Nephron progenitor cell (in vitro differentiated cells): Measurements from ENCODE around the gene ASIP.

ENCODE experiments used
- DNase-seq: peaks from one replicate; pipeline ENCODE4 v3.0.0; 2021
- H3K27ac Mint-ChIP-seq: 2 replicates; pipeline ENCODE4 v1.8.0; 2021; ENCODE audit warnings: mild to moderate bottlenecking, moderate library complexity, mixed read lengths
- H3K27me3 Mint-ChIP-seq: 2 replicates; pipeline ENCODE4 v1.8.0; 2021; ENCODE audit warnings: mild to moderate bottlenecking, low read depth, mixed read lengths; ENCODE audit not compliant: poor library complexity
- H3K36me3 Mint-ChIP-seq: 2 replicates; pipeline ENCODE4 v1.8.0; 2021; ENCODE audit warnings: low read depth, mixed read lengths
- H3K4me1 Mint-ChIP-seq: 2 replicates; pipeline ENCODE4 v1.8.0; 2021; ENCODE audit warnings: mixed read lengths
- H3K4me3 Mint-ChIP-seq: 2 replicates; pipeline ENCODE4 v1.8.0; 2021; ENCODE audit warnings: mild to moderate bottlenecking, moderate library complexity, mixed read lengths
- H3K9me3 Mint-ChIP-seq: 2 replicates; pipeline ENCODE4 v1.8.0; 2021; ENCODE audit warnings: mild to moderate bottlenecking, moderate library complexity, mixed read lengths
- TF ChIP-seq, protein P1 (sequence below): fragments of 200-600 bp; sonication (generic); IDR thresholded peaks from 2 replicates; pipeline ENCODE4 v1.5.0; 2021; ENCODE audit warnings: antibody characterized with exemption

ASIP gene

DNA sequence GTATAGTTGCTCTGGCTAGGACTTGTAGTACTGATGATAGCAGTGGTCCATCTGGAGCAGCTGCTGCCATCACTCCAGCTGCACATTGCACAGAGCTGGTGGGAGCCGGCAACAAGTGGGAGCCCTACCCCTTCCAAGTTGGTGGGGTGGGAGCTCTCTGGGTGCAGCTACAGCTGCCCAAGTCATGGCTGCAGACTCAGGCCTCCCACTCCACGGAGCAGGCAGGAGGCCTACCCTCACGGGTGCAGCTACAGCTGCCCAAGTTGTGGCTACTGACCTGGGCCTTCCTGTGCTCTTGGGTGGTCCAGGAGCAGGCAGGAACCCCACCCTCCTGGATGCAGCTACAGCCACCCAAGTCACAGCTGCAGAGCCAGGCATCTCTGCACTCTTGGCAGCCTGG, 32.1 kb upstream of the ASIP start:
- TF ChIP-seq, protein P1, sequence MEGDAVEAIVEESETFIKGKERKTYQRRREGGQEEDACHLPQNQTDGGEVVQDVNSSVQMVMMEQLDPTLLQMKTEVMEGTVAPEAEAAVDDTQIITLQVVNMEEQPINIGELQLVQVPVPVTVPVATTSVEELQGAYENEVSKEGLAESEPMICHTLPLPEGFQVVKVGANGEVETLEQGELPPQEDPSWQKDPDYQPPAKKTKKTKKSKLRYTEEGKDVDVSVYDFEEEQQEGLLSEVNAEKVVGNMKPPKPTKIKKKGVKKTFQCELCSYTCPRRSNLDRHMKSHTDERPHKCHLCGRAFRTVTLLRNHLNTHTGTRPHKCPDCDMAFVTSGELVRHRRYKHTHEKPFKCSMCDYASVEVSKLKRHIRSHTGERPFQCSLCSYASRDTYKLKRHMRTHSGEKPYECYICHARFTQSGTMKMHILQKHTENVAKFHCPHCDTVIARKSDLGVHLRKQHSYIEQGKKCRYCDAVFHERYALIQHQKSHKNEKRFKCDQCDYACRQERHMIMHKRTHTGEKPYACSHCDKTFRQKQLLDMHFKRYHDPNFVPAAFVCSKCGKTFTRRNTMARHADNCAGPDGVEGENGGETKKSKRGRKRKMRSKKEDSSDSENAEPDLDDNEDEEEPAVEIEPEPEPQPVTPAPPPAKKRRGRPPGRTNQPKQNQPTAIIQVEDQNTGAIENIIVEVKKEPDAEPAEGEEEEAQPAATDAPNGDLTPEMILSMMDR: no peak
- Mint-ChIP-seq H3K27me3 (no peaks in the 10 kb centered on the region), H3K4me3 (no peak overlapping the region), H3K36me3 (peaks cover 10% of the 10 kb centered on the region), H3K27ac (no peak overlapping the region), H3K9me3 (peaks cover 54% of the 10 kb centered on the region), H3K4me1 (no peaks in the 10 kb centered on the region)
- DNase-seq: no peak

DNA sequence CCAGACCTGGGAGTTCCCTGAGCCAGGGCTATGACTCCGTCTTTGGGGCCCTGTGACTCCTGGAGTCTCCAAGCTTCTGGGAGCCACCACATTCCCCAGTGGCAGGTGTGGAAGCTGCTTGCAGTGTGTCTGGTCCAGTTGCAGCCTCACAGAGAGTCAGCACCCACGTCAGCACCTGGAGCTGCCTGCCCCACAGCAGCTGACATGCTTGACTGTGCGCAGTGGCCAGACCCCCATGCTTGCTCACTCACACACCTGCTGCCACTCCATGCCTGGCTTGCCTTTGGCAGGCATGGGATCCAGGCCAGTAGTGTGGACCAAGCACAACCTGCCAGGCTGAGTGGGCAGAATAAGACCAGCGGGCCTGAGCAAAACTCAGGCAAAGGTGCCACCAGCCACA, 31.0 kb upstream of the ASIP start:
- H3K36me3 Mint-ChIP-seq: peaks cover 10% of the 10 kb centered on the region
- no peak for DNase-seq
- H3K9me3 Mint-ChIP-seq: peaks cover 52% of the 10 kb centered on the region
- no peaks in the 10 kb centered on the region for H3K4me1 Mint-ChIP-seq
- no peaks in the 10 kb centered on the region for H3K27me3 Mint-ChIP-seq
- TF ChIP-seq, protein P1: no peak
- H3K27ac Mint-ChIP-seq: no peak overlapping the region
- no peak overlapping the region for H3K4me3 Mint-ChIP-seq

DNA sequence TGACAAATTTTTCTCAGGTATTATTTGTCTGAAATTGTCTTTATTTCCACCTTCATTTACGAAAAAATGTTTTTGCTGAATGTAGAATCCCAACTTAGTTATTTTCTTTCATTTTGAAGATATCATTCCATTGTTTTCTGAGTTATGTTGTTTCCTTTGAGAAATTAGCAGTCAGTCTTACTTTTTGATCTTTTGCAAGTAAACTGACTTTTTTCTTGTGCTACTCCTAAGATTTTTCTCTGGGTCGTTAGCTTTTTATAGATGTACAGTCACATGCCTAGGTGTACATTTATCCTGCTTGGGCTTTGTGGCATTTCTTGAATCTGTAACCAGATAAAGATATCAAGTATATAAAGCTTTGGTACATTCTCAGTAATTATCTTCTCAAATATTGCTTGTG, 29.6 kb upstream of the ASIP start:
- TF ChIP-seq, protein P1: no peak
- no peaks in the 10 kb centered on the region for H3K4me1 Mint-ChIP-seq

DNA sequence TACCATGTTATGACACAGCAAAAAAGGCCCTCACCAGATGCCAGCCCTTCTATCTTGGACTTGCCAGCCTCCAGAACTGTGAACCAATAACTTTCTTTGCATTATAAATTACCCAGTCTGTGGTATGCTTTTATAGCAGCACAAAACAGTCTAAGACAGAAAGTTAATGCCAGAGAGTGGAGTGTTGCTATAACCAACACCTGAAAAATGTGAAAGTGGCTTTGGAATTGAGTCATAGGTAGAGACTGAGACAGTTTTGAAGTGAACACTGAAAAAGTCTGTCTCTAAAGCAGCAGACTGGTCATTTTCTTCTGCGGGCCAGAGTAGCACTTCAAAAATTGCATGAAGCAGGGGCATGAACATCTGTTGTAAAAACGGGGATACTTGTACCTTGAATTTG, 28.0 kb upstream of the ASIP start:
- TF ChIP-seq, protein P1: no peak
- H3K27ac Mint-ChIP-seq: no peak overlapping the region
- H3K4me1 Mint-ChIP-seq: no peaks in the 10 kb centered on the region
- peaks cover 23% of the 10 kb centered on the region for H3K9me3 Mint-ChIP-seq
- DNase-seq: no peak
- no peak overlapping the region for H3K4me3 Mint-ChIP-seq
- H3K36me3 Mint-ChIP-seq: peaks cover 10% of the 10 kb centered on the region
- H3K27me3 Mint-ChIP-seq: peaks cover 12% of the 10 kb centered on the region

More for the DNA sequence above, 29.6 kb upstream of the ASIP start:
- no peak overlapping the region for H3K27ac Mint-ChIP-seq
- peaks cover 10% of the 10 kb centered on the region for H3K36me3 Mint-ChIP-seq
- peaks cover 4% of the 10 kb centered on the region for H3K27me3 Mint-ChIP-seq
- H3K4me3 Mint-ChIP-seq: no peak overlapping the region
- DNase-seq: no peak
- peaks cover 39% of the 10 kb centered on the region for H3K9me3 Mint-ChIP-seq

DNA sequence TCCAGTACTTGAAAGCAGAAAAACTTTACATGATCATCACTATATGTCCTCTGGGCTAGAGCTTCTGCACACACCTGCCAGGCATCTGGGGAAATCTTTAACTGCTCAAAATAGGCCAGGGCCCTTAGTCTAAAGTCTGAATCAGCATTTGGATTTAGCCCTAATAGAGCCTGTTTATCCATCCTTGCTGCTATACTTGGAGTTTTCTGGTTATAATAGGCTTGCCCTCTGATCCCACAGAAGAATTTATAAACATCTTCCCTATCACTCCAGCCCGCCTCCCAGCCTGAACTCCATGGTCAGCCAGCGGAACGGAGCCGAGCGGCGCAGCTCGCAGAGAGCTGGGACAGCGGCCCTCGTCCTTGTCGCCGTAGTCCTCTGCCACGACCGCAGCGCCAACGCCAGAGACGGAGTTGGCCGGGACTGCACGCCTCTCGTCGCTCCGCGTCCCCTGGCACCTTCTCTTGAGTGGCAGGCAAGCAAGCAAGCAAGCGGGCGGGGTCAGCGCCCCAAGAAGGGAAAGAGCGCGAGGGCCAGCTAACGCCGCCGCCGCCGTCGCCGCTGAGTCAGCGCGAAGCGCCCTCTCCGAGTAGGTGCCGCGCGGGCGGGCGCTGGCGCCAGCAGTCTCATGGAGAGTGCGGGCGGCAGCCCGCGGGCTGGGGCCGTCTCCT, 25.4 kb upstream of the ASIP start:
- H3K9me3 Mint-ChIP-seq: peaks cover 15% of the 10 kb centered on the region
- DNase-seq: peak; percentile 85
- TF ChIP-seq, protein P1: no peak
- peaks cover 5% of the 10 kb centered on the region for H3K36me3 Mint-ChIP-seq
- no peak overlapping the region for H3K27ac Mint-ChIP-seq
- no peak overlapping the region for H3K4me3 Mint-ChIP-seq
- peaks cover 22% of the 10 kb centered on the region for H3K27me3 Mint-ChIP-seq
- H3K4me1 Mint-ChIP-seq: no peaks in the 10 kb centered on the region

DNA sequence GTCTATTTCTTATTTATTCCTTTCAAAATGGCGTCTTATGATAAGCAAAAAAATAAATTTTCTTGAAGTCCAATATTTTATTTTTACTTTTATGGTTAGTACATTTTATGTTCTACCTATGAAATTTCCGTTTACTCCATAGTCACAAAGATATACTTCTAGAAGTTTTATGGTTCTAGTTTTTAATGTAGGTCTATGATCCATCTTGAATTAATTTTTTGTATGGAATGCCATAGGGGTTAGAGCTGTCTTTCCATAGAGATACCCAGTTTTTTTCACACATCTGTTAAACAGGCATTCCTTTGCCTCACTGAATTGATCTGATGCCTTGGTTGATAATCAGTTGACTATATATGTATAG, 24.9 kb upstream of the ASIP start:
- DNase-seq: no peak
- peaks cover 22% of the 10 kb centered on the region for H3K27me3 Mint-ChIP-seq
- H3K4me1 Mint-ChIP-seq: no peaks in the 10 kb centered on the region
- peaks cover 11% of the 10 kb centered on the region for H3K9me3 Mint-ChIP-seq
- no peak overlapping the region for H3K27ac Mint-ChIP-seq
- no peak overlapping the region for H3K4me3 Mint-ChIP-seq
- H3K36me3 Mint-ChIP-seq: peaks cover 5% of the 10 kb centered on the region
- TF ChIP-seq, protein P1: no peak
